Left renal cortex interstitium (tissue), 4 donors: Measurements from ENCODE around the gene TOB1. TPM values are rescaled to one million over a fixed set of nuclear protein-coding genes. Genes with fewer than 3 reads are reported as not detected.
A peak's percentile ranks its signal among the peaks of the same experiment; 100 is the strongest.

Source experiments
- DNase-seq, 4 donors: peaks; one replicate each; pipeline ENCODE4 v3.0.0-alpha.2; 2013; ENCODE audit warnings: low read depth in 4 of 4, low spot score in 2 of 4, missing footprints in 1 of 4
- polyA plus RNA-seq, 4 donors: library from polyadenylated mRNA; unstranded; fragments of 120-200 nt; gene quantifications; one replicate each; pipeline ENCODE4 v1.2.1, GENCODE V29; 2013; ENCODE audit not compliant: insufficient read length in 4 of 4

The TOB1 gene
- polyA plus RNA-seq, 4 donors = 34.1 to 44.2 (median 39.6) TPM

- DNase-seq = no peak
Measured at GRCh38 chr17:50848039-50848438, 18.1 kb downstream of the TOB1 start.

DNA sequence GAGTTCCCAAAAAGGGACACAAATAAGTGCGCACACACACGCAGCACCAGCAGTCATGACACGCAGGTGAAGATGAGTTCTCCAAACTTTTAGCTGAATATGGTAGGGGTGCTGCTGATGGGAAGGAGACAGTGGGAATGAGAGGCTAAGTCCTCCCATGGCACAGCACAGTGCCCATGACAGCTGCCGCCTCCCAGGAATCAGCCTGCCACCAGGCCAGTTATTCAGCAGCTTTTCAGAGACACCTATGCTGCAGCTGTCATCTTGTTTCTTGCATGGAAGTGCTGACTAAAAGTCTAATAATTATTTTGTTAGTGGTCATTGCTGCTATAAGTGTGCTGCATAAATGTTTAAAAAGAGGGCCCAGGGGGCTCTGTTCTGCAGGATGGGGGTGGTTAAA lies 18.6 kb downstream of the TOB1 start:
- no peak for DNase-seq

DNA sequence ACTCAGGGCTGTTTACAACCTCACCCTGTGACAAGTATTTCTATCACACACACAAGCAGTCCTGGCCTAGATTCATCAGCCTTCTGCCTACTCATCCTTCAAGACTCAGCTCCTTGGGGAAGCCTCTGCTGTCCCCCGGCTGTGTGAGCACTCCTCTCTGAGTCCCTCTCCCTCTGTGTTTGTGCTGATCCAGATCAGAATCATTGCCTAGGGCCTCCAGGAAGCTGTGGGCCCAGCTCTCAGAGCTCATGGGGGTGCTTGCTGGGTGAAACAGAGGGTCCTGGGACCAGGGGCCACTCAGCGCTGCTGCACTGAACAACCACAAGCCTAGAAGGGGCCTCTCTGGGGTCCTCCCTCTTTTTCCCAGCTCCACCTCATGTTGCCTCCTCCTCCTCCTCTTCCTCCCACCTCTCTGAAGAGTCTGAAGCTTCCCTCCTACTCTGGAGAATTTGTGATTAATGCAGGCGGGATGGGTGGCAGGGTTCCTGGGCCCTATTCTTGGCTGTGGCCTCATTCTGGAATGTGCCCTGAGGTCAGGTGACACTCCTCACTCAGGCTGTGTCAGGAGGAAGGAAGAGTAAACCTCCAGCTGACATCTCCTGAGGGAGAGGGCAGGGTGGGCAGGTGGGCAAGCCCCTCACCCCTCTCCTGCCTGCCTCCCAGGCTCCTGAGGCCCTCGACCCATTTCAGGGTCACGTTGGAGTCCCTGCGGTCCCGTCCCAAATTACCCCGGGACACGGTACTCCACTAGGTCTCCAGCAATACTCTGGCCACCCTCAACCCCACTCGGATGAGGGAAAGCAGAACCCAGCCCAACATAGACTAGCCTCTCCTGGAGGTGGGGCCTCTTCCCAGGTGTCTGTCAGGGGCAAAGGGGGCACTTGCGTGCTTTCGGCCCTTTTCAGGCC lies 20.7 kb downstream of the TOB1 start:
- no peak for DNase-seq

- DNase-seq = no peak
Measured at GRCh38 chr17:50844117-50844700, 21.9 kb downstream of the TOB1 start.

DNA sequence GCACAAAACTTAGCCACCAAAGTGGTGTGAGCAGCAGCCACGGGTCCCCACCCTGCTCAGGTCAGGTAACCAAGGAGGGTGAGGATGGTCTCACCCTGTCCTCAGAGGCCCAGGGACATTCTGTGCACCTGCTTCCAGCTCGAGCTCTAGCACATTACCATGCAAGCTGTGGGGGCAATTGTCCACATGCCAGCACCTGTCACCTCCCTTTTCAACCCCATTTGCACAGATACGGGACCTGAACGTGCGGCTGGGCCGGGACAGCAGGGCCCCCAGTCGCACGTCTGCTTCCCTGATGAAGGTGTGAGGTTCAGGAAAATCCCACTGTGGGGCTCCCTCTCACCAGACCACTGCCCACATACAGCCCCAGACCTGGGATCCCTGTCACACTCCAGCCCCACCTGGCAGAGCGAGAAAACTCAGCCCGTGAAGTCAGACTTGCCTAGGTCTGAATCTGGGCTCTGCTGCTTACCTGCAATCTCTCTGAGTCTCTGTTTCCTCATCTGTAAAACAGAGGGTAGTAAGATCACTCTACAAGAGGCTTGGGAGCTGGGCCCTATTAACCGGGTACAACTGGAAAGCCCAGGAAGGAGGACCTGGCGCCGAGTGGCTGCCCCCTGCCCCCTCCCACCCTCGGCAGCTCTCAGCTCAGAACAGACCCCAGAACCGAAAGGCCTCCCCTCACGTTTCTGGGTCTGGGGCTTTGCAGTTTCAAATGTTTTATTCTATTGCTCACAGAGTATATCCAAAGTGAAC lies 22.8 kb downstream of the TOB1 start:
- DNase-seq = no peak

- DNase-seq = no peak
Measured at GRCh38 chr17:50842506-50843149, 23.5 kb downstream of the TOB1 start.

- peak in 1 of 4 donors; percentile 66 for DNase-seq
Measured at GRCh38 chr17:50841949-50842354, 24.2 kb downstream of the TOB1 start.

- DNase-seq = no peak
Measured at GRCh38 chr17:50841277-50841948, 24.7 kb downstream of the TOB1 start.

GRCh38 chr17:50840311-50840851 lies 25.8 kb downstream of the TOB1 start:
- no peak for DNase-seq

DNA sequence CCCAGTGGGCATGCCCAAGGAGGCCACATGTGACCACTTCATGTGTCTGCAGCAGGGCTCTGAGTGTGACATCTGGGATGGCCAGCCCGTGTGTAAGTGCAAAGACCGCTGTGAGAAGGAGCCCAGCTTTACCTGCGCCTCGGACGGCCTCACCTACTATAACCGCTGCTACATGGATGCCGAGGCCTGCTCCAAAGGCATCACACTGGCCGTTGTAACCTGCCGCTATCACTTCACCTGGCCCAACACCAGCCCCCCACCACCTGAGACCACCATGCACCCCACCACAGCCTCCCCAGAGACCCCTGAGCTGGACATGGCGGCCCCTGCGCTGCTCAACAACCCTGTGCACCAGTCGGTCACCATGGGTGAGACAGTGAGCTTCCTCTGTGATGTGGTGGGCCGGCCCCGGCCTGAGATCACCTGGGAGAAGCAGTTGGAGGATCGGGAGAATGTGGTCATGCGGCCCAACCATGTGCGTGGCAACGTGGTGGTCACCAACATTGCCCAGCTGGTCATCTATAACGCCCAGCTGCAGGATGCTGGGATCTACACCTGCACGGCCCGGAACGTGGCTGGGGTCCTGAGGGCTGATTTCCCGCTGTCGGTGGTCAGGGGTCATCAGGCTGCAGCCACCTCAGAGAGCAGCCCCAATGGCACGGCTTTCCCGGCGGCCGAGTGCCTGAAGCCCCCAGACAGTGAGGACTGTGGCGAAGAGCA lies 26.4 kb downstream of the TOB1 start:
- DNase-seq = no peak

DNA sequence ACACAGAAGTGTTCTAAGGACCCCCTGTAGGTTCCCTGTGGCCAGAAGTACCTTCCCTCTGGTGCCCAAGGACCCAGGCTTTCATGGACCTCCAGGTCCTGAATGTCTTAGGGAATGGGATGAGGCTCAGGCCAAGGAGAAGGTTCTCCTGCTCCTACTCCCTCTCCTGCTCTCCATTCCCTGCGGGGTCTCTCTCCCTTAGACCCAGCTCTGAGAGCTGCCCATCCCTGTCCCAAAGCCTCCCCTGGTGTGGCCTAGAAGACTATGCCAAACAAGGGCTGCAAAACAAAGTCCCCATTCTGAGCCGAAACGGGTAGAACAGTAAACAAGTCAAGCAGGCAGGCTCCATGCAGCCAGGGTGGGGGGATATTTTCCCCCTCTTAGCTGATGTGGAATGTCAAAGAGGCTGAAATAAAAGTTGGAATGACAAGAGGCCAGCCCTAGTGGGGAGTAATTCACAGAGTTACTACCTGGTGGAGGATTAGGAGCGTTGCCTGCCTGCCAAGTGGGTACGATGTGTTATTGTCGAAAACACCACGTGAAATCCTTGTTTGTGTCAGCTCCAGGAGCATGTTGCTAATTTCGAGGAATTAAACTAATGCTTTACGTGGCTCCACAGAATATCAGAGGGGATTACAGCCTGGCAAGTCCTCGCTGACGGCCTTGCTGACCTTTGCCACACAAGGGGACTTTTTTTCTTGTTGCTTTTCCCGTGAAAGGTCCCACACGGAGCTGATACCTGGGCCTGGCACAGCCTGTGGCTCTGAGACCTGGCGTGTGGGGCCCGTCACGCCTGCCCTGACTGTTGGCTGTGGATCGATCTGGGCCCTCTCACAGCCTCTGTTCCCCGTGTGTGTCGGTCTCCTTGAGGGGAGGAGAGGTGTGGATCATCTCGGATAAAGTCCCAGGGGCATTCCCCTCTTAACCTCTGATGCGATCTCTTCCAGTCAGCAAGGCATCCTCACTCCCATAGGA lies 27.9 kb downstream of the TOB1 start:
- DNase-seq = no peak

DNA sequence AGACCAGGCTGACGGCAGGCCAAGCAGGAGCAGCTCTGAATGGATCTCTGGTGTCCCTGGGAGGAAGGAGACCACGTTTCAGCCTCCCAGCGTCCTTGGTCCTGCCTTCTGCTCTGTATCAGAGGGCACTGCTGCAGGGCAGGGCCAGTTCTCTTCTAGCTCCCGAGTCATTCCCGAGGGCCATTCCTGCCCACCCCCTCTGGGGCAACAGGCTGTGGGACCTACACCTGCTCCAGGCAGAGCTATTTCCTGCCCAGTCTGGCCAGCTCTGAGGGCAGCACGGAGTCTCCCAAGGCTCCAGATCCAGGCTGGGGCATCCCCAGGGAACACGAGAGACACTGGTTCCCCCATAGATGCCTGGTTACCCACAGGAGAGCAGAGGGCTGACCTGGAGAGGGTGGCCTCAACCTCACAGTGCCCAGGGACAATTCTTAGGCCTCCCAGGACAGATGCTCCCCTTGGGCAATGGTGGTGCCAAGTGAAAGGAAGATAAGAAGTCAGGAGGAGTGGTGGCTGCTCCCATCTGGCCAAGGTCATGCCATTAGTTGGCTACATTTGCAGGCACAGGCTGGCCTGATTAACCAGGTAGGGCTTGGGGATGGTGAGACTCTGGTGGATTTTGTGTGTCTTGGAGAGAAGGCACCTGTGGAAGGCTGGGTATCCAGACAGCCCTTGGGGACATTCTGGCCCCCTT lies 28.7 kb downstream of the TOB1 start:
- no peak for DNase-seq

- DNase-seq = no peak
Measured at GRCh38 chr17:50836826-50837225, 29.3 kb downstream of the TOB1 start.

- DNase-seq = no peak
Measured at GRCh38 chr17:50835301-50836234, 30.6 kb downstream of the TOB1 start, which contains the start of gene WFIKKN2. Gene WFIKKN2, plus strand, starts transcription at chr17:50835586. Its CDS starts 352 bp downstream, at chr17:50835938.

DNA sequence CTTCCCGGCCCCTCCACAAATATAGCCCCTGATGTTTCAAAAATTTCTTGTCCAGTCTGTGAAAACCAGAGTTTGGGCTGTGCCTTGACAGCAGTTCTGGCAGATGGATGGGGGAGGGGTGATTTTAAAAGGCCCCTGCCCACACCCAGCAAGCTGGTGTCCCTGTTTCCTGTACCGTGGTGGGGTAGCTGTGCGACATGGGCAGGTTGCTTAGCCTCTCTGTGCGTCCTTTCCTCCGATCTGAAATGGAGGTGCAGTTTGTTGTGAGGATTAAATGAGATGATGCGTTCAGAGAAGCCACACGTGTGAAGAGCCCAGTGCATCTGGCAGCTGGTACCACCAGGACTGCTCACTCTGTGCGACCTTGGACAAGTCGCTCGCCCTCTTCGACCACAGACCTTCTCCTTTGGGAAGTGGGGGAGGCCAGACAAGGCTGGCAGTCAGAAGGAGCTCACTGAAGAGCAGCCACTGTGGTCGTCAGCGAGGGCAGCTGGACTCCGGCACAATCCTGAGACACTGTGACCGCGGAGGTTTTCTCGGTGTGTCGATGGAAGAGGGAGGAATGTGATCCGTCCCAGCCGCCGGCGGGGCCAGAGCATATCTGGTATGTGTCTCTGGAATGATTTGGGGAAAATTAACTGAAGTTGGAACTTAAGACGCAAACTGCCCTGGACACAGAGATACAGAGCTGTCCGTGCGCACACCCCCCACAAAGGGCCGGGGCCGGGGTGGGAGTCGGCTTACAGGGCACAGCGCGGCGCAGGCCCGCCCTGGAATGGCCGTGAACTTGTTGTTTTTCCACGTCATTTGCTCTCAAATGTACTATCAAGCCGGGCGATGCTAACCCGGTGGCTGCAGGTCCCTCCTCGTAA lies 31.5 kb downstream of the TOB1 start:
- DNase-seq = peak in 1 of 4 donors; percentile 34
